GM12875 (cell line): ENCODE data around the gene TFEC.

Source experiments
- H3K4me3 ChIP-seq: one replicate; pipeline ENCODE4 v1.5.1; 2011; ENCODE audit warnings: low read depth, low read length, control low read depth
- CTCF ChIP-seq: IDR thresholded peaks from 2 replicates; pipeline ENCODE4 v1.5.1; 2011; ENCODE audit warnings: low read depth, mild to moderate bottlenecking, control low read depth, inconsistent platforms, low read length, moderate library complexity, borderline replicate concordance; ENCODE audit not compliant: insufficient read depth

TFEC gene

GRCh38 chr7:116045532-116045931 is 15.0 kb upstream of the TFEC start:
- H3K4me3 ChIP-seq: no peak overlapping the region
- TF ChIP-seq CTCF: no peak

- TF ChIP-seq CTCF: no peak
- H3K4me3 ChIP-seq: no peak overlapping the region
Measured at GRCh38 chr7:116041615-116042014, 11.1 kb upstream of the TFEC start.

GRCh38 chr7:116037401-116037800 is 6.8 kb upstream of the TFEC start:
- no peak for TF ChIP-seq CTCF
- no peak overlapping the region for H3K4me3 ChIP-seq

- H3K4me3 ChIP-seq: no peak overlapping the region
- no peak for TF ChIP-seq CTCF
Measured at GRCh38 chr7:116034411-116034810, 3.8 kb upstream of the TFEC start.

- H3K4me3 ChIP-seq: no peak overlapping the region
- TF ChIP-seq CTCF: no peak
Measured at GRCh38 chr7:116032886-116033285, 2.3 kb upstream of the TFEC start.

GRCh38 chr7:116028787-116029186 is 1.8 kb downstream of the TFEC start:
- H3K4me3 ChIP-seq: no peak overlapping the region
- no peak for TF ChIP-seq CTCF

GRCh38 chr7:116027786-116028185 is 2.8 kb downstream of the TFEC start:
- no peak overlapping the region for H3K4me3 ChIP-seq
- no peak for TF ChIP-seq CTCF
